GM12865 (cell line): ENCODE measurements around the gene PSME1.

Experiments used
- DNase-seq: peaks from one replicate; pipeline ENCODE4 v3.0.0; 2010; ENCODE audit warnings: low read depth
- H3K4me3 ChIP-seq: 2 replicates; pipeline ENCODE4 v1.5.1; 2011; ENCODE audit warnings: mild to moderate bottlenecking, low read depth, low read length, control low read depth
- TF ChIP-seq, protein P1 (sequence below): IDR thresholded peaks from 2 replicates; pipeline ENCODE4 v1.5.1; 2011; ENCODE audit warnings: low read length, control low read depth, low read depth, inconsistent platforms; ENCODE audit not compliant: insufficient read depth; ENCODE audit errors: missing control alignments

Gene PSME1

GRCh38 chr14:24135834-24136683 lies at the start of gene PSME1:
Gene PSME1 (plus strand): TSS chr14:24136194. CDS start chr14:24136263, 69 bp downstream.
- TF ChIP-seq, protein P1, sequence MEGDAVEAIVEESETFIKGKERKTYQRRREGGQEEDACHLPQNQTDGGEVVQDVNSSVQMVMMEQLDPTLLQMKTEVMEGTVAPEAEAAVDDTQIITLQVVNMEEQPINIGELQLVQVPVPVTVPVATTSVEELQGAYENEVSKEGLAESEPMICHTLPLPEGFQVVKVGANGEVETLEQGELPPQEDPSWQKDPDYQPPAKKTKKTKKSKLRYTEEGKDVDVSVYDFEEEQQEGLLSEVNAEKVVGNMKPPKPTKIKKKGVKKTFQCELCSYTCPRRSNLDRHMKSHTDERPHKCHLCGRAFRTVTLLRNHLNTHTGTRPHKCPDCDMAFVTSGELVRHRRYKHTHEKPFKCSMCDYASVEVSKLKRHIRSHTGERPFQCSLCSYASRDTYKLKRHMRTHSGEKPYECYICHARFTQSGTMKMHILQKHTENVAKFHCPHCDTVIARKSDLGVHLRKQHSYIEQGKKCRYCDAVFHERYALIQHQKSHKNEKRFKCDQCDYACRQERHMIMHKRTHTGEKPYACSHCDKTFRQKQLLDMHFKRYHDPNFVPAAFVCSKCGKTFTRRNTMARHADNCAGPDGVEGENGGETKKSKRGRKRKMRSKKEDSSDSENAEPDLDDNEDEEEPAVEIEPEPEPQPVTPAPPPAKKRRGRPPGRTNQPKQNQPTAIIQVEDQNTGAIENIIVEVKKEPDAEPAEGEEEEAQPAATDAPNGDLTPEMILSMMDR, result peak; percentile 3
- DNase-seq, result peak; percentile 96
- H3K4me3 ChIP-seq, result peak within 1 kb of the TSS; percentile 71

- TF ChIP-seq, protein P1, result no peak
- DNase-seq, result no peak
- H3K4me3 ChIP-seq, result no peak overlapping the region
Observed at GRCh38 chr14:24087004-24087403, 49.0 kb upstream of the PSME1 start.

DNA sequence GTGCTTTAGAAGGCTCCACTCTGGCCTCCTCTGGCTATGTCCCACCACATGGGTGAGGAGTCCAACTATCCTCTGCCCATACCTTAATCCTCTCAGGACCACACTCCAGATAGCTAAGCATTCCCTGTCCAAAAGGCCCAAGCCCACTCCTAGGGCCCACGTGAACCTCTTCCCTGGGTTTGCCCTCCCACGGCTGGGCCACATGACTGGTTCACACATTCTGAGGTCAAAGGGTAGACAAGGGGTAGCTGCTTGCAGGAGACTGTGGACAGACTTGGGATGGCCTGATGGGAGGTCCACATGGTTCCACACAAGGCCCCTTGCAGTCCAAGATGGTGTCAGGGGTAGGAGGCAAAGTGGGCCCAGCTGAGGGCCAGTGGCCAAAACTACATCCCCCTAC lies 47.9 kb upstream of the PSME1 start:
- TF ChIP-seq, protein P1, result no peak
- no peak overlapping the region for H3K4me3 ChIP-seq
- DNase-seq, result no peak

GRCh38 chr14:24089890-24090289 lies 46.1 kb upstream of the PSME1 start:
- TF ChIP-seq, protein P1, result no peak
- DNase-seq, result no peak
- no peak overlapping the region for H3K4me3 ChIP-seq

DNA sequence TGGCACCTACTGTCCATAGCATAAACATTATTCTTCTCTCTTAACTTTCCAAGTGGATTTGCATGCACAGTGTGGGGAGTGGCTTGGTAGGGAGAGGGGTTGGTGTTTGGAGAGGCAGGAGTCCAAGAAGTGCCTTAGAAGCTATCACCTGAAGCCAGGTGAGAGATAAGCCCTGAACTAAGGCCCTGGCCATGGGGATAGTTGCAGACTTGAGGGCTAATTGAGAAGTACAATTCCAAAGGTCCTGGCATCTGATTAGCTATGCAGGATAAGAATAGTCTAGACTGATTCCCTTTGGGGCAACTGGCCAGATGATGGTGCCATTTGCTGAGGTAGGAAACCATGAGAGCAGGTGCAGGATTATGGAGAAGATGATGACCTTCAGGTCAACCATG lies 43.9 kb upstream of the PSME1 start:
- DNase-seq, result no peak
- no peak overlapping the region for H3K4me3 ChIP-seq
- TF ChIP-seq, protein P1, result no peak

DNA sequence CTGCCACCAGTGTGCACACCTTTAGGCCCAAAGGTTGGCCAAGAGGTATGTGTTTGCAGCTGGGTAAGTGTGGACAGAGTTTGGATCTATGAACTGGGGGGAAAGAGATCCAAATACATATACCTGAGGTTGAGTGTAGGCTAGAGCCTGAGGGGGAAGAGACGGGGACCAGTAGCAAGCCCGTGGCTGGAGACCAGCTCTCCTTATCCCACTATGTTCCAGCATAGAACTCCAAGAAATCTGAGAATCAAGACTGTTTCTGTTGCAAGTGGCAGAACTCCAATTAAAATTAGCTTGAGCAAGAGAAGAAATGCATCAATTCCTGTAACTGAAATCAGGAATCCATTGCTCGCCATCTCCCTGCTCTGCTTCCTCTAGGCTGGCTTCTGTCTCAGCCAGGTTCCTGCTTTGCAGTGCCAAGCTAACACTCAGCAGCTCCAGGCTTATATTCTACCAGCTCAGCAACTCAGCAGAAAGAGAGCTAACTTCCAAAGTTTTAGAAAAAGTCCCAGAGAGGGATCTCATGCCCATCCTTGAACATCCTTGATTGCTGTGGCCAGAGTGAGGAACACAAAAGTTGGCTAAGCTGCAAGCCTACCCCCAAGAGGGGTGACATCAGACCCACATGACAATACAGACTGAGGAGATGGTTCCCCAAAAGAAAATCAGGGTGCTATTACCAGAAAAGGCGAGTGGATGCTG lies 43.3 kb upstream of the PSME1 start:
- TF ChIP-seq, protein P1, result no peak
- DNase-seq, result no peak
- H3K4me3 ChIP-seq, result no peak overlapping the region
